C4-2B (cell line): ENCODE results near the gene CSRNP3.

Experiments used
- ZFX ChIP-seq: fragments of 450-650 bp; IDR thresholded peaks from 2 replicates; pipeline ENCODE4 v1.6.1; 2017
- TF ChIP-seq, protein P1 (sequence below): fragments of 450-650 bp; conservative IDR thresholded peaks from 2 replicates; pipeline ENCODE4 v1.5.1; 2017; ENCODE audit warnings: mild to moderate bottlenecking

DNA sequence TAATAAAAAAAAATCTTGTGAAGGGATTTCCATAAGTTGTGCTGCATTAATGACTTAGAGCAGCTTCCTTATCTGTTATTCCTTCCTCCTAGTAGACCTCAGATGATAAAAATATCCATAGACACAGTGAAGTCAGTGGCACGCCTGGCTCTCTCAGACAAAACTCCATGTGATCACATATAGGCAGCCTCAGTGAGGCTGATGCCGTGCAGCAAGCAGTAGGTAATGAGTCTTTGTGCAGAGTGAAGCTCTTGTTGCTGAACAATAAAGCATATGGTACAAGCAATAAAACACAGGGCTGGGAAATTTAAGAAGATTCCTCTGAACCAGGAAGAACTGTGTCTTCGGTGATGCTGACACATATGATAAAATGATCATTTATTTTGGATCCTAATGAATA, 102.7 kb downstream of the CSRNP3 start:
- TF ChIP-seq, protein P1, sequence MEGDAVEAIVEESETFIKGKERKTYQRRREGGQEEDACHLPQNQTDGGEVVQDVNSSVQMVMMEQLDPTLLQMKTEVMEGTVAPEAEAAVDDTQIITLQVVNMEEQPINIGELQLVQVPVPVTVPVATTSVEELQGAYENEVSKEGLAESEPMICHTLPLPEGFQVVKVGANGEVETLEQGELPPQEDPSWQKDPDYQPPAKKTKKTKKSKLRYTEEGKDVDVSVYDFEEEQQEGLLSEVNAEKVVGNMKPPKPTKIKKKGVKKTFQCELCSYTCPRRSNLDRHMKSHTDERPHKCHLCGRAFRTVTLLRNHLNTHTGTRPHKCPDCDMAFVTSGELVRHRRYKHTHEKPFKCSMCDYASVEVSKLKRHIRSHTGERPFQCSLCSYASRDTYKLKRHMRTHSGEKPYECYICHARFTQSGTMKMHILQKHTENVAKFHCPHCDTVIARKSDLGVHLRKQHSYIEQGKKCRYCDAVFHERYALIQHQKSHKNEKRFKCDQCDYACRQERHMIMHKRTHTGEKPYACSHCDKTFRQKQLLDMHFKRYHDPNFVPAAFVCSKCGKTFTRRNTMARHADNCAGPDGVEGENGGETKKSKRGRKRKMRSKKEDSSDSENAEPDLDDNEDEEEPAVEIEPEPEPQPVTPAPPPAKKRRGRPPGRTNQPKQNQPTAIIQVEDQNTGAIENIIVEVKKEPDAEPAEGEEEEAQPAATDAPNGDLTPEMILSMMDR = no peak
- TF ChIP-seq ZFX = no peak
